Left ventricle myocardium inferior (tissue), 1 donor: ENCODE data around the gene NRG4. TPM values are rescaled to one million over a fixed set of nuclear protein-coding genes. Genes with fewer than 3 reads are reported as not detected.

Experiments
- DNase-seq: peaks from one replicate; pipeline ENCODE4 v3.0.0-alpha.2; 2020
- H3K27ac ChIP-seq: fragments of 200-600 bp; replicated peaks from 2 replicates; pipeline ENCODE4 v1.8.0; 2021
- H3K27me3 ChIP-seq: fragments of 200-600 bp; 2 replicates; pipeline ENCODE4 v1.8.0; 2021; ENCODE audit warnings: low read depth
- H3K36me3 ChIP-seq: fragments of 200-600 bp; 2 replicates; pipeline ENCODE4 v1.8.0; 2021
- H3K4me1 ChIP-seq: fragments of 200-600 bp; 2 replicates; pipeline ENCODE4 v1.8.0; 2021
- H3K4me3 ChIP-seq: fragments of 200-600 bp; 2 replicates; pipeline ENCODE4 v1.8.0; 2021; ENCODE audit warnings: mild to moderate bottlenecking, moderate library complexity
- H3K9me3 ChIP-seq: fragments of 200-600 bp; replicated peaks from 2 replicates; pipeline ENCODE4 v1.8.0; 2021
- intact Hi-C: fragments of 100-400 bp; cut with micrococcal nuclease; formaldehyde crosslinking; loops from one replicate; pipeline ENCODE4 v1.11.0; 2022
- long read RNA-seq: library from polyadenylated mRNA; unstranded; transcript quantifications from one replicate; pipeline ENCODE4 v2.0.0, GENCODE V29; 2021
- total RNA-seq: library from RNA; stranded (reverse); fragmentation: NEBNext Ultra II Directional; extraction: Animal tissue kit (Norgen Biotek cat#: 25700); gene quantifications from one replicate; pipeline ENCODE4 v1.2.1, GENCODE V29; 2021
- TF ChIP-seq, protein P1 (sequence below): fragments of 200-600 bp; IDR thresholded peaks from 2 replicates; pipeline ENCODE4 v1.8.0; 2021; ENCODE audit warnings: antibody characterized with exemption, mild to moderate bottlenecking, borderline replicate concordance
- donor health status: DM: no; HTN: yes; CAD: no; lungs with severe emphysema.

Gene NRG4
- total RNA-seq = not detected
- long read RNA-seq = 0 reads

- H3K27ac ChIP-seq = no peak within 1 kb of the TSS
- no peak for DNase-seq
- no peak within 1 kb of the TSS for H3K4me3 ChIP-seq
Measured at GRCh38 chr15:76011627-76012551, at the start of gene NRG4. NRG4 (minus strand) TSS chr15:76012424; CDS start chr15:76011230, 1,194 bp downstream.

GRCh38 chr15:76061700-76062099, 49.5 kb upstream of the NRG4 start:
- Histone ChIP-seq H3K36me3 (no peaks in the 10 kb centered on the region), H3K4me1 (peaks cover 18% of the 10 kb centered on the region), H3K4me3 (no peak overlapping the region), H3K27ac (no peak overlapping the region), H3K27me3 (peaks cover 91% of the 10 kb centered on the region), H3K9me3 (no peaks in the 10 kb centered on the region)
- no peak for DNase-seq
- TF ChIP-seq, protein P1, sequence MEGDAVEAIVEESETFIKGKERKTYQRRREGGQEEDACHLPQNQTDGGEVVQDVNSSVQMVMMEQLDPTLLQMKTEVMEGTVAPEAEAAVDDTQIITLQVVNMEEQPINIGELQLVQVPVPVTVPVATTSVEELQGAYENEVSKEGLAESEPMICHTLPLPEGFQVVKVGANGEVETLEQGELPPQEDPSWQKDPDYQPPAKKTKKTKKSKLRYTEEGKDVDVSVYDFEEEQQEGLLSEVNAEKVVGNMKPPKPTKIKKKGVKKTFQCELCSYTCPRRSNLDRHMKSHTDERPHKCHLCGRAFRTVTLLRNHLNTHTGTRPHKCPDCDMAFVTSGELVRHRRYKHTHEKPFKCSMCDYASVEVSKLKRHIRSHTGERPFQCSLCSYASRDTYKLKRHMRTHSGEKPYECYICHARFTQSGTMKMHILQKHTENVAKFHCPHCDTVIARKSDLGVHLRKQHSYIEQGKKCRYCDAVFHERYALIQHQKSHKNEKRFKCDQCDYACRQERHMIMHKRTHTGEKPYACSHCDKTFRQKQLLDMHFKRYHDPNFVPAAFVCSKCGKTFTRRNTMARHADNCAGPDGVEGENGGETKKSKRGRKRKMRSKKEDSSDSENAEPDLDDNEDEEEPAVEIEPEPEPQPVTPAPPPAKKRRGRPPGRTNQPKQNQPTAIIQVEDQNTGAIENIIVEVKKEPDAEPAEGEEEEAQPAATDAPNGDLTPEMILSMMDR = no peak
- intact Hi-C loops = no loop called here

More at GRCh38 chr15:76011627-76012551, at the start of gene NRG4:
- TF ChIP-seq, protein P1 = no peak
- Histone ChIP-seq H3K4me1 (no peaks in the 10 kb centered on the region), H3K9me3 (peaks cover 23% of the 10 kb centered on the region), H3K27me3 (peaks cover 38% of the 10 kb centered on the region), H3K36me3 (no peaks in the 10 kb centered on the region)
- intact Hi-C loops = no loop called here

- DNase-seq = no peak
- Histone ChIP-seq H3K27me3 (peaks cover 91% of the 10 kb centered on the region), H3K4me1 (peaks cover 18% of the 10 kb centered on the region), H3K4me3 (peak overlapping the region; percentile 72), H3K9me3 (no peaks in the 10 kb centered on the region), H3K36me3 (no peaks in the 10 kb centered on the region), H3K27ac (no peak overlapping the region)
- TF ChIP-seq, protein P1 = no peak
- intact Hi-C loops = no loop called here
Measured at GRCh38 chr15:76060118-76060989, 48.1 kb upstream of the NRG4 start.

GRCh38 chr15:76059320-76060117, 47.3 kb upstream of the NRG4 start, which contains the start of gene TMEM266:
TMEM266 (plus strand) TSS chr15:76059985; CDS start chr15:76134264, 74,279 bp downstream.
- peaks cover 18% of the 10 kb centered on the region for H3K4me1 ChIP-seq
- H3K4me3 ChIP-seq = peak within 1 kb of the TSS; percentile 72
- H3K36me3 ChIP-seq = no peaks in the 10 kb centered on the region
- H3K9me3 ChIP-seq = no peaks in the 10 kb centered on the region
- TF ChIP-seq, protein P1 = no peak
- H3K27me3 ChIP-seq = peaks cover 91% of the 10 kb centered on the region
- intact Hi-C loops = loop anchor here (5.0 kb wide), 1 partner anchor 78 kb away; no protein-coding TSS in a partner anchor
- DNase-seq = peak; percentile 39
- H3K27ac ChIP-seq = no peak within 1 kb of the TSS
